HEK293 (cell line): ENCODE results near the gene PPP3CA.

Experiments
- SCRT1 ChIP-seq: fragments of 450-650 bp; formaldehyde crosslinking; IDR thresholded peaks from 2 replicates; pipeline ENCODE4 v1.5.1; 2016; ENCODE audit warnings: missing biosample characterization, missing genetic modification characterization, borderline replicate concordance
- SETDB1 ChIP-seq: IDR thresholded peaks from one replicate; pipeline ENCODE4 v1.6.1; 2017; ENCODE audit warnings: mild to moderate bottlenecking, low read length, moderate library complexity, mixed read lengths; ENCODE audit not compliant: insufficient read length
- ZBTB21 ChIP-seq: fragments of 450-650 bp; formaldehyde crosslinking; IDR thresholded peaks from 2 replicates; pipeline ENCODE4 v1.5.1; 2017; ENCODE audit warnings: missing biosample characterization, missing genetic modification characterization
- ZBTB7A ChIP-seq: fragments of 450-650 bp; formaldehyde crosslinking; IDR thresholded peaks from 2 replicates; pipeline ENCODE4 v1.5.1; 2016; ENCODE audit warnings: low read depth, missing biosample characterization, missing genetic modification characterization
- ZNF133 ChIP-seq: fragments of 450-650 bp; formaldehyde crosslinking; IDR thresholded peaks from 2 replicates; pipeline ENCODE4 v1.5.1; 2016; ENCODE audit warnings: missing biosample characterization, missing genetic modification characterization
- ZNF629 ChIP-seq: fragments of 450-650 bp; formaldehyde crosslinking; IDR thresholded peaks from 2 replicates; pipeline ENCODE4 v1.5.1; 2017; ENCODE audit warnings: missing biosample characterization, missing genetic modification characterization
- TF ChIP-seq, protein P1 (sequence below): fragments of 450-650 bp; formaldehyde crosslinking; IDR thresholded peaks from 2 replicates; pipeline ENCODE4 v1.5.1; 2016; ENCODE audit warnings: missing biosample characterization, missing genetic modification characterization
- TF ChIP-seq, protein P2 (sequence below): fragments of 450-650 bp; formaldehyde crosslinking; IDR thresholded peaks from 2 replicates; pipeline ENCODE4 v1.5.1; 2016; ENCODE audit warnings: missing biosample characterization, missing genetic modification characterization
- TF ChIP-seq, protein P3 (sequence below): fragments of 450-650 bp; formaldehyde crosslinking; IDR thresholded peaks from 2 replicates; pipeline ENCODE4 v1.5.1; 2017; ENCODE audit warnings: missing biosample characterization, missing genetic modification characterization
- TF ChIP-seq, protein P4 (sequence below): sonication (generic); formaldehyde crosslinking; IDR thresholded peaks from 2 replicates; pipeline ENCODE4 v1.8.1; 2022; ENCODE audit warnings: mild to moderate bottlenecking, moderate library complexity, missing genetic modification reagents
- TF ChIP-seq, protein P5 (sequence below): fragments of 450-650 bp; IDR thresholded peaks from 2 replicates; pipeline ENCODE4 v1.5.1; 2018; ENCODE audit warnings: missing biosample characterization, missing genetic modification characterization

GRCh38 chr4:101221294-101221693, 126.0 kb downstream of the PPP3CA start:
- TF ChIP-seq, protein P1, sequence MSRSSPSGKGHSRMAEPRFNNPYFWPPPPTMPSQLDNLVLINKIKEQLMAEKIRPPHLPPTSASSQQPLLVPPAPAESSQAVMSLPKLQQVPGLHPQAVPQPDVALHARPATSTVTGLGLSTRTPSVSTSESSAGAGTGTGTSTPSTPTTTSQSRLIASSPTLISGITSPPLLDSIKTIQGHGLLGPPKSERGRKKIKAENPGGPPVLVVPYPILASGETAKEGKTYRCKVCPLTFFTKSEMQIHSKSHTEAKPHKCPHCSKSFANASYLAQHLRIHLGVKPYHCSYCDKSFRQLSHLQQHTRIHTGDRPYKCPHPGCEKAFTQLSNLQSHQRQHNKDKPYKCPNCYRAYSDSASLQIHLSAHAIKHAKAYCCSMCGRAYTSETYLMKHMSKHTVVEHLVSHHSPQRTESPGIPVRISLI (tag by site-specific recombination) = no peak
- TF ChIP-seq, protein P2, sequence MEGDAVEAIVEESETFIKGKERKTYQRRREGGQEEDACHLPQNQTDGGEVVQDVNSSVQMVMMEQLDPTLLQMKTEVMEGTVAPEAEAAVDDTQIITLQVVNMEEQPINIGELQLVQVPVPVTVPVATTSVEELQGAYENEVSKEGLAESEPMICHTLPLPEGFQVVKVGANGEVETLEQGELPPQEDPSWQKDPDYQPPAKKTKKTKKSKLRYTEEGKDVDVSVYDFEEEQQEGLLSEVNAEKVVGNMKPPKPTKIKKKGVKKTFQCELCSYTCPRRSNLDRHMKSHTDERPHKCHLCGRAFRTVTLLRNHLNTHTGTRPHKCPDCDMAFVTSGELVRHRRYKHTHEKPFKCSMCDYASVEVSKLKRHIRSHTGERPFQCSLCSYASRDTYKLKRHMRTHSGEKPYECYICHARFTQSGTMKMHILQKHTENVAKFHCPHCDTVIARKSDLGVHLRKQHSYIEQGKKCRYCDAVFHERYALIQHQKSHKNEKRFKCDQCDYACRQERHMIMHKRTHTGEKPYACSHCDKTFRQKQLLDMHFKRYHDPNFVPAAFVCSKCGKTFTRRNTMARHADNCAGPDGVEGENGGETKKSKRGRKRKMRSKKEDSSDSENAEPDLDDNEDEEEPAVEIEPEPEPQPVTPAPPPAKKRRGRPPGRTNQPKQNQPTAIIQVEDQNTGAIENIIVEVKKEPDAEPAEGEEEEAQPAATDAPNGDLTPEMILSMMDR (tag by site-specific recombination) = no peak
- TF ChIP-seq ZBTB7A (tag by site-specific recombination) = no peak
- TF ChIP-seq ZNF629 (tag by site-specific recombination) = no peak
- no peak for TF ChIP-seq ZBTB21 (tag by site-specific recombination)
- TF ChIP-seq ZNF133 (tag by site-specific recombination) = no peak
- no peak for TF ChIP-seq SETDB1
- TF ChIP-seq, protein P3, sequence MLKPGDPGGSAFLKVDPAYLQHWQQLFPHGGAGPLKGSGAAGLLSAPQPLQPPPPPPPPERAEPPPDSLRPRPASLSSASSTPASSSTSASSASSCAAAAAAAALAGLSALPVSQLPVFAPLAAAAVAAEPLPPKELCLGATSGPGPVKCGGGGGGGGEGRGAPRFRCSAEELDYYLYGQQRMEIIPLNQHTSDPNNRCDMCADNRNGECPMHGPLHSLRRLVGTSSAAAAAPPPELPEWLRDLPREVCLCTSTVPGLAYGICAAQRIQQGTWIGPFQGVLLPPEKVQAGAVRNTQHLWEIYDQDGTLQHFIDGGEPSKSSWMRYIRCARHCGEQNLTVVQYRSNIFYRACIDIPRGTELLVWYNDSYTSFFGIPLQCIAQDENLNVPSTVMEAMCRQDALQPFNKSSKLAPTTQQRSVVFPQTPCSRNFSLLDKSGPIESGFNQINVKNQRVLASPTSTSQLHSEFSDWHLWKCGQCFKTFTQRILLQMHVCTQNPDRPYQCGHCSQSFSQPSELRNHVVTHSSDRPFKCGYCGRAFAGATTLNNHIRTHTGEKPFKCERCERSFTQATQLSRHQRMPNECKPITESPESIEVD (tag by site-specific recombination) = no peak
- TF ChIP-seq, protein P4, sequence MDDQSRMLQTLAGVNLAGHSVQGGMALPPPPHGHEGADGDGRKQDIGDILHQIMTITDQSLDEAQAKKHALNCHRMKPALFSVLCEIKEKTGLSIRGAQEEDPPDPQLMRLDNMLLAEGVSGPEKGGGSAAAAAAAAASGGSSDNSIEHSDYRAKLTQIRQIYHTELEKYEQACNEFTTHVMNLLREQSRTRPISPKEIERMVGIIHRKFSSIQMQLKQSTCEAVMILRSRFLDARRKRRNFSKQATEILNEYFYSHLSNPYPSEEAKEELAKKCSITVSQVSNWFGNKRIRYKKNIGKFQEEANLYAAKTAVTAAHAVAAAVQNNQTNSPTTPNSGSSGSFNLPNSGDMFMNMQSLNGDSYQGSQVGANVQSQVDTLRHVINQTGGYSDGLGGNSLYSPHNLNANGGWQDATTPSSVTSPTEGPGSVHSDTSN (CRISPR knock-in tag) = no peak
- TF ChIP-seq SCRT1 (tag by site-specific recombination) = no peak
- TF ChIP-seq, protein P5, sequence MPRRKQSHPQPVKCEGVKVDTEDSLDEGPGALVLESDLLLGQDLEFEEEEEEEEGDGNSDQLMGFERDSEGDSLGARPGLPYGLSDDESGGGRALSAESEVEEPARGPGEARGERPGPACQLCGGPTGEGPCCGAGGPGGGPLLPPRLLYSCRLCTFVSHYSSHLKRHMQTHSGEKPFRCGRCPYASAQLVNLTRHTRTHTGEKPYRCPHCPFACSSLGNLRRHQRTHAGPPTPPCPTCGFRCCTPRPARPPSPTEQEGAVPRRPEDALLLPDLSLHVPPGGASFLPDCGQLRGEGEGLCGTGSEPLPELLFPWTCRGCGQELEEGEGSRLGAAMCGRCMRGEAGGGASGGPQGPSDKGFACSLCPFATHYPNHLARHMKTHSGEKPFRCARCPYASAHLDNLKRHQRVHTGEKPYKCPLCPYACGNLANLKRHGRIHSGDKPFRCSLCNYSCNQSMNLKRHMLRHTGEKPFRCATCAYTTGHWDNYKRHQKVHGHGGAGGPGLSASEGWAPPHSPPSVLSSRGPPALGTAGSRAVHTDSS (tag by site-specific recombination) = no peak
